K562 (cell line): Measurements from ENCODE around the gene MOB1B. TPM values are rescaled to one million over a fixed set of nuclear protein-coding genes. Genes with fewer than 3 reads are reported as not detected.
"Not testable (repeated sequence)": the region's sequence is repeated elsewhere in the genome, so short reads cannot be mapped to it uniquely, and the experiment has no call there.

Experiments used
- ATAC-seq: fragments of 200-7000 bp; cut with Tn5 transposase; 3 replicates; pipeline ENCODE4 v1.9.1; 2020; ENCODE audit warnings: moderate library complexity
- BruUV-seq: library from RNA; stranded (reverse); fragments of 400-500 nt; replicated peaks from 2 replicates; lab custom pipeline; 2021; lab: Mats Ljungman, UMichigan
- CTCF ChIA-PET: fragments of 300-600 bp; formaldehyde crosslinking; extraction: SDS; loops from one replicate; lab custom pipeline; 2021; ENCODE audit warnings: low intra/inter-chr PET ratio; lab: Yijun Ruan, JAX
- POLR2A ChIA-PET: fragments of 300-600, 350-650 bp; sonication (Branson Sonifier 250); formaldehyde crosslinking; extraction: SDS; loops from one replicate; lab custom pipeline; 2021; ENCODE audit warnings: antibody characterized with exemption, inconsistent platforms; lab: Yijun Ruan, JAX
- DNase-seq, 4 experiments: peaks; one replicate each; pipeline versions ENCODE4 v3.0.0 to v3.0.0-alpha.2; 2011 to 2018; ENCODE audit warnings: low spot score in 3 of 4, mixed read lengths in 3 of 4; ENCODE audit errors: extremely low read depth in 1 of 4
- FAIRE-seq: peaks from 2 replicates; lab custom pipeline; 2011; peaks lifted over from hg19 to GRCh38; lab: Jason Lieb, UNC
- H2AFZ ChIP-seq: 2 replicates; pipeline ENCODE4 v1.6.0; 2011; ENCODE audit warnings: low read depth, low read length, control low read depth, inconsistent platforms
- H3K27ac ChIP-seq: fragments of 200-600 bp; 3 replicates; pipeline ENCODE4 v1.8.0; 2011; ENCODE audit warnings: low read depth, mild to moderate bottlenecking, control low read depth, inconsistent platforms, low read length, moderate library complexity, mixed read lengths; ENCODE audit errors: extremely low read depth
- H3K27me3 ChIP-seq, 2 experiments: fragments of 300-600 bp in 1 of 2; 2 replicates in 1 of 2; 3 replicates in 1 of 2; pipeline versions ENCODE4 v1.6.0 to v1.8.0; 2011; ENCODE audit warnings: inconsistent platforms in 2 of 2, low read length in 2 of 2, mild to moderate bottlenecking in 1 of 2, mixed read lengths in 1 of 2, moderate library complexity in 1 of 2; ENCODE audit not compliant: control insufficient read depth in 2 of 2, insufficient read depth in 2 of 2
- H3K36me3 ChIP-seq: fragments of 300-600 bp; 3 replicates; pipeline ENCODE4 v1.8.0; 2011; ENCODE audit warnings: mild to moderate bottlenecking, low read length, inconsistent platforms; ENCODE audit not compliant: control insufficient read depth, insufficient read depth
- H3K4me1 ChIP-seq, 2 experiments: fragments of 200-600 bp in 1 of 2; replicated peaks in 1 of 2; 2 replicates in 1 of 2; 3 replicates in 1 of 2; pipeline versions ENCODE4 v1.5.1 to v1.8.0; 2011; ENCODE audit warnings: inconsistent platforms in 2 of 2, low read length in 2 of 2, mild to moderate bottlenecking in 1 of 2, mixed read lengths in 1 of 2, moderate library complexity in 1 of 2; ENCODE audit not compliant: control insufficient read depth in 2 of 2, insufficient read depth in 2 of 2
- H3K4me2 ChIP-seq: 2 replicates; pipeline ENCODE4 v1.6.1; 2011; ENCODE audit warnings: low read length, control low read depth, inconsistent platforms, mixed read lengths; ENCODE audit not compliant: insufficient read depth
- H3K4me3 ChIP-seq: fragments of 200-600 bp; sonication (generic), shearing (Covaris generic); 2 replicates; pipeline ENCODE4 v1.5.1; 2016; ENCODE audit warnings: control low read depth, inconsistent platforms
- H3K79me2 ChIP-seq: fragments of 200-600 bp; 3 replicates; pipeline ENCODE4 v1.8.0; 2011; ENCODE audit warnings: low read length, inconsistent platforms; ENCODE audit not compliant: control insufficient read depth, insufficient read depth
- H3K9ac ChIP-seq, 2 experiments: 2 replicates each; pipeline versions ENCODE4 v1.6.0 to v1.6.1; 2011; ENCODE audit warnings: low read depth in 2 of 2, low read length in 2 of 2, control low read depth in 1 of 2, inconsistent platforms in 1 of 2, mild to moderate bottlenecking in 1 of 2, mixed read lengths in 1 of 2; ENCODE audit not compliant: insufficient read depth in 1 of 2
- H3K9me1 ChIP-seq: one replicate; pipeline ENCODE4 v1.6.0; 2011; ENCODE audit warnings: inconsistent platforms, mild to moderate bottlenecking, low read length, moderate library complexity; ENCODE audit not compliant: control insufficient read depth, insufficient read depth
- H3K9me3 ChIP-seq: replicated peaks from 2 replicates; pipeline ENCODE4 v1.5.1; 2011; ENCODE audit warnings: low read depth, low read length, inconsistent platforms; ENCODE audit not compliant: control insufficient read depth, insufficient read depth
- H4K20me1 ChIP-seq: replicated peaks from 2 replicates; pipeline ENCODE4 v1.6.1; 2011; ENCODE audit warnings: low read length, inconsistent platforms, mixed read lengths; ENCODE audit not compliant: control insufficient read depth, insufficient read depth
- CHD2 ChIP-seq: IDR thresholded peaks from 2 replicates; pipeline ENCODE4 v1.6.1; 2011; ENCODE audit warnings: low read depth, low read length
- IFI16 ChIP-seq: fragments of 250-450 bp; sonication (Bioruptor Pico); IDR thresholded peaks from 2 replicates; pipeline ENCODE4 v2.1.2; 2022; ENCODE audit warnings: mild to moderate bottlenecking, inconsistent platforms
- KLF10 ChIP-seq: fragments of 250-450 bp; sonication (Bioruptor Pico); IDR thresholded peaks from 2 replicates; pipeline ENCODE4 v1.6.1; 2021; ENCODE audit warnings: matching md5 sums
- SIRT6 ChIP-seq: IDR thresholded peaks from one replicate; pipeline ENCODE4 v1.6.1; 2012; ENCODE audit warnings: low read depth, mild to moderate bottlenecking, control low read depth, inconsistent platforms, low read length, moderate library complexity
- SIX5 ChIP-seq, 2 experiments: IDR thresholded peaks; 2 replicates each; pipeline ENCODE4 v1.6.1; 2011; ENCODE audit warnings: low read length in 2 of 2, borderline replicate concordance in 1 of 2, low read depth in 1 of 2, mild to moderate bottlenecking in 1 of 2, moderate library complexity in 1 of 2; ENCODE audit not compliant: insufficient read depth in 1 of 2
- TSC22D4 ChIP-seq: fragments of 450-650 bp; IDR thresholded peaks from 2 replicates; pipeline ENCODE4 v1.6.1; 2016; ENCODE audit warnings: missing genetic modification characterization, missing biosample characterization, control low read depth
- WHSC1 ChIP-seq: IDR thresholded peaks from one replicate; pipeline ENCODE4 v1.6.1; 2012; ENCODE audit warnings: low read length, control low read depth, inconsistent platforms
- ZBTB7A ChIP-seq: IDR thresholded peaks from 2 replicates; pipeline ENCODE4 v1.6.1; 2011; ENCODE audit warnings: low read depth, mild to moderate bottlenecking, low read length, moderate library complexity, borderline replicate concordance; ENCODE audit not compliant: control insufficient read depth
- ZNF121 ChIP-seq: sonication (generic); formaldehyde crosslinking; conservative IDR thresholded peaks from 2 replicates; pipeline ENCODE4 v1.8.0; 2022; ENCODE audit warnings: missing genetic modification reagents
- ZNF146 ChIP-seq: IDR thresholded peaks from one replicate; pipeline ENCODE4 v1.6.1; 2018; ENCODE audit warnings: missing compliant biosample characterization; ENCODE audit not compliant: unreplicated experiment
- ZNF232 ChIP-seq: sonication (generic); formaldehyde crosslinking; IDR thresholded peaks from 2 replicates; pipeline ENCODE4 v1.8.0; 2022; ENCODE audit warnings: mild to moderate bottlenecking, missing genetic modification reagents
- ZNF277 ChIP-seq: fragments of 250-450 bp; sonication (Bioruptor Pico); IDR thresholded peaks from 2 replicates; pipeline ENCODE4 v1.8.0; 2022; ENCODE audit warnings: inconsistent platforms, mild to moderate bottlenecking, moderate library complexity, borderline replicate concordance
- WGBS: fragments of 100-300 bp; shearing (Covaris generic); methylation state at CpG from one replicate; pipeline ENCODE4 v1.1.6; 2016; ENCODE audit warnings: low coverage, mixed read lengths; ENCODE audit not compliant: insufficient coverage; ENCODE audit errors: missing lambda C conversion rate; 5-methylcytosine and 5-hydroxymethylcytosine counted together
- in situ Hi-C: fragments of 300-500 bp; cut with MboI; formaldehyde crosslinking; loops from 4 replicates; pipeline ENCODE4 v1.15.0; 2018; ENCODE audit warnings: inconsistent platforms, mixed read lengths
- intact Hi-C: fragments of 100-400 bp; cut with micrococcal nuclease; formaldehyde crosslinking; loops from 2 replicates; pipeline ENCODE4 v1.14.2; 2022
- polyA plus RNA-seq, 8 experiments: library from polyadenylated mRNA; depleted of rRNA in 4 of 8; stranded (reverse) in 5 of 8; unstranded in 3 of 8; fragments of >200 nt; fragmentation: Nextera tagmentation in 2 of 8; fragmentation: Illumina TruSeq in 1 of 8; extraction: Ambion mirVana in 2 of 8; extraction: Trizol in 1 of 8; gene quantifications; 2 replicates each; pipeline versions ENCODE4 v1.2.1 to v1.2.3, GENCODE V29; 2011 to 2014; ENCODE audit warnings: inconsistent platforms in 1 of 8, missing spikeins in 1 of 8
- total RNA-seq, 7 experiments: library from RNA; depleted of rRNA in 6 of 7; stranded (reverse); fragments of >200 nt in 6 of 7; fragmentation: Illumina TruSeq in 2 of 7; extraction: Trizol in 2 of 7; gene quantifications; 2 replicates each; pipeline versions ENCODE4 v1.2.1 to v1.2.3, GENCODE V29; 2011 to 2021; ENCODE audit warnings: low replicate concordance in 1 of 7
- TF ChIP-seq, protein P1 (sequence below): sonication (generic); formaldehyde crosslinking; IDR thresholded peaks from 2 replicates; pipeline ENCODE4 v1.8.0; 2022; ENCODE audit warnings: mild to moderate bottlenecking, low read depth, missing genetic modification reagents

MOB1B gene
- total and polyA plus RNA-seq, 9 of the 15 experiments (the other 6 are each of a cell fraction or from before 2014, with no cell fraction given) = 8.4 to 37.8 (median 19.0) TPM

DNA sequence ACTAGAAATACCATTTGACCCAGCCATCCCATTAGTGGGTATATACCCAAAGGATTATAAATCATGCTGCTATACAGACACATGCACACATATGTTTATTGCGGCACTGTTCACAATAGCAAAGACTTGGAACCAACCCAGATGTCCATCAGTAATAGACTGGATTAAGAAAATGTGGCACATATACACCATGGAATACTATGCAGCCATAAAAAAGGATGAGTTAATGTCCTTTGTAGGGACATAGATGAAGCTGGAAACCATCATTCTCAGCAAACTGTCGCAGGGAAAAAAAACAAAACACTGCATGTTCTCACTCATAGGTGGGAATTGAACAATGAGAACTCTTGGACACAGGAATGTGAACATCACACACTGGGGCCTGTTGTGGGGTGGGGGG, 115.2 kb downstream of the MOB1B start:
- H3K4me3 ChIP-seq, in situ Hi-C loops, H3K36me3 ChIP-seq, H3K27me3 ChIP-seq, H3K9ac ChIP-seq, H4K20me1 ChIP-seq, H2AFZ ChIP-seq, POLR2A ChIA-PET, H3K4me1 ChIP-seq, H3K79me2 ChIP-seq, intact Hi-C loops, H3K9me1 ChIP-seq, FAIRE-seq, H3K27ac ChIP-seq, ATAC-seq, H3K9me3 ChIP-seq, DNase-seq, H3K4me2 ChIP-seq, BruUV-seq, CTCF ChIA-PET: not testable (repeated sequence)
- 95% methylated on average over 2 of the region's 2 CpGs for WGBS
- peak; percentile 76 for TF ChIP-seq ZNF146 (CRISPR knock-in tag)

DNA sequence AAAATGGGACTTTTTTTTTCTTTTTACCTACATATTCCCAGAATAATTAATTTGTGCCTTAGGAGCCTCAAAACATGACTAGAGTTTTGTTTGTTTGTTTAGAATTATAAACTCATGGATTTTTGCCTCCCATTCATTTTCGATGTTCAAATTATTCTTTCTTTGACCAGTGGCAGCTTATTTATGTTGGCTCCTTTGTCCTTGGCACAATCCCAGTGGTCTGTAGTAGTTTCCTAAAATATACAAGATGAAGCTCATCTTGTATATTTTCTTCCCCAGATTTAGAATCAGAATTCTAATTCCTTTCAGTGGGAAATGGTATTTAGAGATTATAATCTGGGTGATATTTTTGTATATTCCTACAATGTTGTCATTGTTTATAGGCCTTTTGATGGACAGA, 118.4 kb downstream of the MOB1B start:
- POLR2A ChIA-PET = no interaction called here
- no peak for ATAC-seq
- Histone ChIP-seq H3K36me3 (peaks cover 16% of the 10 kb centered on the region; the same call in 2 of the 3 replicates), H3K27ac (no peak overlapping the region), H3K4me3 (no peak overlapping the region), H3K9ac (no peak overlapping the region), H3K4me1 (no peaks in the 10 kb centered on the region; a peak in 1 of 5 replicates), H3K9me3 (no peaks in the 10 kb centered on the region), H3K27me3 (no peaks in the 10 kb centered on the region), H3K4me2 (no peak overlapping the region), H3K79me2 (no peaks in the 10 kb centered on the region; the same call in 2 of the 3 replicates), H4K20me1 (no peaks in the 10 kb centered on the region), H3K9me1 (no peaks in the 10 kb centered on the region), H2AFZ (no peak overlapping the region)
- BruUV-seq = no TSS peak
- intact Hi-C loops = no loop called here
- 91% methylated on average over 1 of the region's 1 CpG for WGBS
- CTCF ChIA-PET = no interaction called here
- no peak for DNase-seq
- no peak for FAIRE-seq
- in situ Hi-C loops = no loop called here
- TF ChIP-seq ZNF121 (no peak), KLF10 (CRISPR knock-in tag) (no peak), ZNF232 (CRISPR knock-in tag) (no peak), SIRT6 (no peak), CHD2 (no peak), WHSC1 (no peak), IFI16 (CRISPR knock-in tag) (no peak), TSC22D4 (tag) (no peak), ZNF277 (no peak), SIX5 (IDR thresholded peaks at IDR 0.05; ENCODE audit: borderline replicate concordance in 1 of 2, insufficient read depth in 1 of 2, low read depth in 1 of 2, low read length in 2 of 2) (no peak), ZBTB7A (no peak)
- TF ChIP-seq, protein P1, sequence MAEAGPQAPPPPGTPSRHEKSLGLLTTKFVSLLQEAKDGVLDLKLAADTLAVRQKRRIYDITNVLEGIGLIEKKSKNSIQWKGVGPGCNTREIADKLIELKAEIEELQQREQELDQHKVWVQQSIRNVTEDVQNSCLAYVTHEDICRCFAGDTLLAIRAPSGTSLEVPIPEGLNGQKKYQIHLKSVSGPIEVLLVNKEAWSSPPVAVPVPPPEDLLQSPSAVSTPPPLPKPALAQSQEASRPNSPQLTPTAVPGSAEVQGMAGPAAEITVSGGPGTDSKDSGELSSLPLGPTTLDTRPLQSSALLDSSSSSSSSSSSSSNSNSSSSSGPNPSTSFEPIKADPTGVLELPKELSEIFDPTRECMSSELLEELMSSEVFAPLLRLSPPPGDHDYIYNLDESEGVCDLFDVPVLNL (CRISPR knock-in tag) = no peak
